HepG2 (cell line): ENCODE data around the gene KIF5B. TPM values are rescaled to one million over a fixed set of nuclear protein-coding genes. Genes with fewer than 3 reads are reported as not detected.

Experiments used
- ADNP ChIP-seq: sonication (generic); formaldehyde crosslinking; IDR thresholded peaks from 2 replicates; pipeline ENCODE4 v1.4.0; 2020; ENCODE audit warnings: missing genetic modification reagents
- BORCS8-MEF2B ChIP-seq: sonication (generic); formaldehyde crosslinking; IDR thresholded peaks from 2 replicates; pipeline ENCODE4 v1.8.0; 2022; ENCODE audit warnings: mild to moderate bottlenecking, missing genetic modification reagents
- CREM ChIP-seq, 2 experiments: sonication (generic) in 1 of 2; formaldehyde crosslinking in 1 of 2; IDR thresholded peaks; 2 replicates each; pipeline versions ENCODE4 v1.4.0 to v1.6.1; 2016 to 2020; ENCODE audit warnings: antibody characterized with exemption in 1 of 2, mild to moderate bottlenecking in 1 of 2, missing genetic modification reagents in 1 of 2
- HDAC2 ChIP-seq: sonication (generic); formaldehyde crosslinking; IDR thresholded peaks from 2 replicates; pipeline ENCODE4 v1.4.0; 2020; ENCODE audit warnings: missing genetic modification reagents
- JUND ChIP-seq: sonication (generic); formaldehyde crosslinking; IDR thresholded peaks from 2 replicates; pipeline ENCODE4 v1.8.0; 2022; ENCODE audit warnings: mild to moderate bottlenecking, missing genetic modification reagents
- MBD4 ChIP-seq: IDR thresholded peaks from 2 replicates; pipeline ENCODE4 v1.6.1; 2012; ENCODE audit warnings: low read length, inconsistent platforms, borderline replicate concordance
- ONECUT2 ChIP-seq: sonication (generic); formaldehyde crosslinking; IDR thresholded peaks from 2 replicates; pipeline ENCODE4 v1.4.0; 2020; ENCODE audit warnings: missing genetic modification reagents
- PATZ1 ChIP-seq: sonication (generic); formaldehyde crosslinking; IDR thresholded peaks from 2 replicates; pipeline ENCODE4 v1.4.0; 2020; ENCODE audit warnings: missing genetic modification reagents
- RNF2 ChIP-seq: fragments of 450-650 bp; conservative IDR thresholded peaks from 2 replicates; pipeline ENCODE4 v1.6.1; 2016; ENCODE audit warnings: low read depth
- SMAD3 ChIP-seq: sonication (generic); formaldehyde crosslinking; IDR thresholded peaks from 2 replicates; pipeline ENCODE4 v1.4.0; 2020; ENCODE audit warnings: missing genetic modification reagents
- SOX6 ChIP-seq, 2 experiments: fragments of 450-650 bp in 1 of 2; sonication (generic) in 1 of 2; formaldehyde crosslinking in 1 of 2; IDR thresholded peaks; 2 replicates each; pipeline versions ENCODE4 v1.4.0 to v1.6.1; 2017 to 2020; ENCODE audit warnings: antibody characterized with exemption in 1 of 2, mild to moderate bottlenecking in 1 of 2, missing genetic modification reagents in 1 of 2
- SRY ChIP-seq: sonication (generic); formaldehyde crosslinking; IDR thresholded peaks from 2 replicates; pipeline ENCODE4 v1.8.0; 2022; ENCODE audit warnings: mild to moderate bottlenecking, missing genetic modification reagents
- TCF7L2 ChIP-seq: IDR thresholded peaks from 2 replicates; pipeline ENCODE4 v1.6.1; 2011; ENCODE audit warnings: mild to moderate bottlenecking, low read depth, low read length, moderate library complexity
- U2AF1 ChIP-seq: fragments of 200-400 bp; formaldehyde crosslinking; optimal IDR thresholded peaks from 2 replicates; pipeline ENCODE3; 2017; ENCODE audit warnings: mild to moderate bottlenecking, low read depth, low read length
- ZBTB1 ChIP-seq: sonication (generic); formaldehyde crosslinking; IDR thresholded peaks from 2 replicates; pipeline ENCODE4 v1.4.0; 2020; ENCODE audit warnings: missing genetic modification reagents, borderline replicate concordance
- ZBTB10 ChIP-seq: sonication (generic); formaldehyde crosslinking; IDR thresholded peaks from 2 replicates; pipeline ENCODE4 v1.4.0; 2020; ENCODE audit warnings: missing genetic modification reagents, borderline replicate concordance
- ZFYVE20 ChIP-seq: sonication (generic); formaldehyde crosslinking; IDR thresholded peaks from 2 replicates; pipeline ENCODE4 v1.8.0; 2023; ENCODE audit warnings: low read depth, mild to moderate bottlenecking, moderate library complexity, missing genetic modification reagents, borderline replicate concordance
- ZHX1 ChIP-seq: sonication (generic); formaldehyde crosslinking; IDR thresholded peaks from 2 replicates; pipeline ENCODE4 v1.8.1; 2022; ENCODE audit warnings: low read depth, mild to moderate bottlenecking, missing genetic modification reagents
- ZNF10 ChIP-seq: sonication (generic); formaldehyde crosslinking; IDR thresholded peaks from 2 replicates; pipeline ENCODE4 v1.4.0; 2020; ENCODE audit warnings: mild to moderate bottlenecking, low read depth, missing genetic modification reagents, borderline replicate concordance
- ZNF230 ChIP-seq: sonication (generic); formaldehyde crosslinking; IDR thresholded peaks from 2 replicates; pipeline ENCODE4 v1.4.0; 2020; ENCODE audit warnings: mild to moderate bottlenecking, missing genetic modification reagents
- ZNF441 ChIP-seq: sonication (generic); formaldehyde crosslinking; IDR thresholded peaks from 2 replicates; pipeline ENCODE4 v1.7.0; 2021; ENCODE audit warnings: missing genetic modification reagents, borderline replicate concordance
- ZNF567 ChIP-seq: sonication (generic); formaldehyde crosslinking; IDR thresholded peaks from 2 replicates; pipeline ENCODE4 v1.8.1; 2023; ENCODE audit warnings: mild to moderate bottlenecking, missing genetic modification reagents, borderline replicate concordance
- ZNF652 ChIP-seq: IDR thresholded peaks from 2 replicates; pipeline ENCODE4 v1.6.1; 2016; ENCODE audit warnings: low read depth, borderline replicate concordance
- ZNF776 ChIP-seq: sonication (generic); formaldehyde crosslinking; IDR thresholded peaks from 2 replicates; pipeline ENCODE4 v1.4.0; 2020; ENCODE audit warnings: mild to moderate bottlenecking, missing genetic modification reagents
- ZSCAN30 ChIP-seq: sonication (generic); formaldehyde crosslinking; IDR thresholded peaks from 2 replicates; pipeline ENCODE4 v1.5.0; 2020; ENCODE audit warnings: mild to moderate bottlenecking, missing genetic modification reagents
- polyA plus RNA-seq, 8 experiments: library from polyadenylated mRNA; depleted of rRNA in 3 of 8; stranded (reverse) in 7 of 8; unstranded in 1 of 8; fragments of >200 nt; fragmentation: Illumina TruSeq in 4 of 8; extraction: Trizol in 4 of 8; gene quantifications; 2 replicates each; pipeline versions ENCODE4 v1.2.1 to v1.2.3, GENCODE V29; 2011 to 2016; ENCODE audit warnings: low read depth in 4 of 8, missing spikeins in 1 of 8, mixed read lengths in 1 of 8; ENCODE audit not compliant: insufficient read depth in 1 of 8
- total RNA-seq, 5 experiments: library from RNA; depleted of rRNA; stranded (reverse); fragments of >200 nt; fragmentation: Illumina TruSeq; extraction: Trizol; gene quantifications; 2 replicates each; pipeline ENCODE4 v1.2.3, GENCODE V29; 2016; ENCODE audit warnings: low read depth in 1 of 5

The KIF5B gene
- total and polyA plus RNA-seq, 2 of the 13 experiments (the other 11 are each of a cell fraction or from before 2014, with no cell fraction given): 34.3 to 133 TPM

GRCh38 chr10:32059472-32059871 is 3.2 kb upstream of the KIF5B start (continued):
- no peak for TF ChIP-seq ZNF230 (CRISPR knock-in tag)
- TF ChIP-seq ZNF441 (CRISPR knock-in tag): no peak
- no peak for TF ChIP-seq ZNF10 (CRISPR knock-in tag)
- TF ChIP-seq MBD4: no peak
- TF ChIP-seq ZBTB1 (CRISPR knock-in tag): no peak
- TF ChIP-seq HDAC2 (CRISPR knock-in tag): peak; percentile 66
- TF ChIP-seq ZSCAN30 (CRISPR knock-in tag): no peak
- no peak for TF ChIP-seq ZFYVE20 (CRISPR knock-in tag)
- no peak for TF ChIP-seq ZNF567 (CRISPR knock-in tag)
- TF ChIP-seq U2AF1: no peak
- TF ChIP-seq PATZ1 (CRISPR knock-in tag): no peak
- no peak for TF ChIP-seq TCF7L2
- TF ChIP-seq ONECUT2 (CRISPR knock-in tag): no peak; the same call in 1 of the 2 replicates
- TF ChIP-seq ZNF776: no peak
- peak; percentile 79 for TF ChIP-seq CREM (IDR thresholded peaks at IDR 0.05)
- TF ChIP-seq CREM (CRISPR knock-in tag; IDR thresholded peaks at IDR 0.05): no peak
- no peak for TF ChIP-seq SRY
- TF ChIP-seq JUND (CRISPR knock-in tag): no peak
- no peak for TF ChIP-seq ADNP (CRISPR knock-in tag)
- TF ChIP-seq SOX6 (IDR thresholded peaks at IDR 0.05): no peak
- peak; percentile 97 for TF ChIP-seq SOX6 (CRISPR knock-in tag; IDR thresholded peaks at IDR 0.05)
- TF ChIP-seq RNF2: no peak
- no peak for TF ChIP-seq ZBTB10 (CRISPR knock-in tag)
- TF ChIP-seq BORCS8-MEF2B (CRISPR knock-in tag): peak; percentile 34; the same call in 1 of the 2 replicates
- no peak for TF ChIP-seq ZNF652
- TF ChIP-seq ZHX1 (CRISPR knock-in tag): 0 out of 2 replicates have a peak, but pooled peaks have one; percentile 29
- TF ChIP-seq SMAD3 (CRISPR knock-in tag): no peak
